Kidney (tissue), 14 donors: Measurements from ENCODE around the gene ATAT1. TPM values are rescaled to one million over a fixed set of nuclear protein-coding genes. Genes with fewer than 3 reads are reported as not detected.

Experiments
- DNase-seq, 5 donors: peaks; one replicate each; pipeline ENCODE4 v3.0.0-alpha.2; 2013 to 2020
- FAIRE-seq: peaks from 2 replicates; lab custom pipeline; 2012; peaks lifted over from hg19 to GRCh38; lab: Jason Lieb, UNC
- H3K27ac ChIP-seq, 2 donors: one replicate each; pipeline ENCODE4 v1.7.0; 2013; ENCODE audit warnings: low read depth in 2 of 2, low read length in 2 of 2, inconsistent platforms in 1 of 2
- H3K27me3 ChIP-seq: one replicate; pipeline ENCODE4 v1.7.1; 2013; ENCODE audit warnings: low read length, inconsistent platforms; ENCODE audit not compliant: control insufficient read depth, insufficient read depth
- H3K36me3 ChIP-seq, 3 donors: one replicate each; pipeline versions ENCODE4 v1.7.0 to v1.7.1; 2013; ENCODE audit warnings: low read length in 3 of 3, control low read depth in 1 of 3, inconsistent platforms in 1 of 3; ENCODE audit not compliant: insufficient read depth in 3 of 3, control insufficient read depth in 2 of 3
- H3K4me1 ChIP-seq, 3 donors: one replicate each; pipeline versions ENCODE4 v1.7.0 to v1.7.1; 2013; ENCODE audit warnings: low read length in 3 of 3, inconsistent platforms in 1 of 3, low read depth in 1 of 3; ENCODE audit not compliant: control insufficient read depth in 2 of 3, insufficient read depth in 2 of 3
- H3K4me3 ChIP-seq, 3 donors: one replicate each; pipeline versions ENCODE4 v1.7.0 to v1.8.1; 2013; ENCODE audit warnings: low read length in 3 of 3, control low read depth in 1 of 3, inconsistent platforms in 1 of 3
- H3K9ac ChIP-seq, 3 donors: one replicate each; pipeline versions ENCODE4 v1.7.0 to v1.7.1; 2013; ENCODE audit warnings: low read length in 3 of 3, control low read depth in 1 of 3, inconsistent platforms in 1 of 3
- H3K9me3 ChIP-seq, 3 donors: one replicate each; pipeline versions ENCODE4 v1.7.0 to v1.7.1; 2013; ENCODE audit warnings: low read length in 3 of 3, control low read depth in 1 of 3, inconsistent platforms in 1 of 3; ENCODE audit not compliant: control insufficient read depth in 2 of 3, insufficient read depth in 1 of 3
- intact Hi-C: fragments of 100-400 bp; cut with DNase I; formaldehyde crosslinking; loops from one replicate; pipeline ENCODE4 v1.11.1; 2022
- polyA plus RNA-seq: library from polyadenylated mRNA; stranded (reverse); fragments of 350-450 nt; fragmentation: Illumina TruSeq; extraction: RNeasy Lipid Tissue Mini Kit (QIAGEN cat#74804); gene quantifications from one replicate; pipeline ENCODE4 v1.2.3, GENCODE V29; 2014; ENCODE audit warnings: low read depth, low replicate concordance; ENCODE audit not compliant: insufficient read depth
- total RNA-seq: library from RNA; stranded (reverse); fragmentation: NEBNext Ultra II Directional; extraction: Animal tissue kit (Norgen Biotek cat#: 25700); gene quantifications from one replicate; pipeline ENCODE4 v1.2.1, GENCODE V29; 2021
- TF ChIP-seq, protein P1 (sequence below): IDR thresholded peaks from 3 replicates; pipeline ENCODE4 v1.5.1; 2012; ENCODE audit warnings: mild to moderate bottlenecking, moderate library complexity, borderline replicate concordance; ENCODE audit not compliant: insufficient read depth; ENCODE audit errors: extremely low read depth
- donor health status: control.
- donor health status: control.
- donor health status: control.
- donor health status: control.
- donor health status: control.
- donor health status: DM: yes; HTN: yes; CAD: no.
- donor health status: Normal renal cell carcinoma (clear cell type).

ATAT1 gene
- total and polyA plus RNA-seq, 2 donors from 2014 or later: 10.4 to 12.4 TPM

DNA sequence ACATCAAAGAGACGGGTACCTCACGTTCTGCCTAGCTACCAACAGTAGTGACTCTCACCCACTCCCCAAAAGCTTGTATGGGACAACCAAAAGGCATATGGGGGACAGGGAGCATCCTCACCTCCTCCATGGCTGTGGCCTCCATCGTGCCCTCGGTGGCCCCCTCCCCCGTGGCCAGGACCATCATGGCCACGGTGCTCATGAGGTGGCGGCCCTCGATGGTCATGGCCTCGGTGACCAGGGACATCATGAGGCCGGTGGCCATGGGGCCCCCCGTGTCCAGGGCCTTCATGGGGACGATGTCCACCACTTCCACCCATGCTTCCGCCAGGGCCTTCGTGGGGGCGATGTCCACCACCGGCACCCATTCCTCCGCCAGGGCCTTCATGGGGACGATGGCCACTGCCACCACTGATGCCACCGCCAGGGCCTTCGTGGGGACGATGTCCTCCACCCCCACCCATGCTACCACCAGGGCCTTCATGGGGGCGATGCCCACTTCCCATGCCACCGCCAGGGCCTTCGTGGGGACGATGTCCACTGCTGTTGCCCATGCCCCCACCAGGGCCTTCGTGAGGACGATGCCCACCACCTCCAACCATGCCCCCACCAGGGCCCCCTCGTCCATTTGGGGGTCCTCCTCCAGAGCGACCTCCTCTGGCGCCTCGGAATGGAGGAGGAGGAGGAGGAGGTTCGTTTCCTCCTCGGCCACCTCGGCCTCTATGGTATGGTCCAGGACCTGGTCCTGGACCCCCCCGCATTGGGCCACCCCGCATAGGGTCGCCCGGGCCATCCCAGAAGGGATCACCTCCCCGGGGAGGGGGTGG lies 24.6 kb upstream of the ATAT1 start:
- TF ChIP-seq, protein P1, sequence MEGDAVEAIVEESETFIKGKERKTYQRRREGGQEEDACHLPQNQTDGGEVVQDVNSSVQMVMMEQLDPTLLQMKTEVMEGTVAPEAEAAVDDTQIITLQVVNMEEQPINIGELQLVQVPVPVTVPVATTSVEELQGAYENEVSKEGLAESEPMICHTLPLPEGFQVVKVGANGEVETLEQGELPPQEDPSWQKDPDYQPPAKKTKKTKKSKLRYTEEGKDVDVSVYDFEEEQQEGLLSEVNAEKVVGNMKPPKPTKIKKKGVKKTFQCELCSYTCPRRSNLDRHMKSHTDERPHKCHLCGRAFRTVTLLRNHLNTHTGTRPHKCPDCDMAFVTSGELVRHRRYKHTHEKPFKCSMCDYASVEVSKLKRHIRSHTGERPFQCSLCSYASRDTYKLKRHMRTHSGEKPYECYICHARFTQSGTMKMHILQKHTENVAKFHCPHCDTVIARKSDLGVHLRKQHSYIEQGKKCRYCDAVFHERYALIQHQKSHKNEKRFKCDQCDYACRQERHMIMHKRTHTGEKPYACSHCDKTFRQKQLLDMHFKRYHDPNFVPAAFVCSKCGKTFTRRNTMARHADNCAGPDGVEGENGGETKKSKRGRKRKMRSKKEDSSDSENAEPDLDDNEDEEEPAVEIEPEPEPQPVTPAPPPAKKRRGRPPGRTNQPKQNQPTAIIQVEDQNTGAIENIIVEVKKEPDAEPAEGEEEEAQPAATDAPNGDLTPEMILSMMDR: no peak
- Histone ChIP-seq H3K9ac (no peak overlapping the region), H3K4me3 (no peak overlapping the region), H3K27ac (no peak overlapping the region), H3K9me3 (no peaks in the 10 kb centered on the region), H3K27me3 (no peaks in the 10 kb centered on the region), H3K36me3 (peaks cover 33 to 60% (median 56%) of the 10 kb centered on the region in 3 donors), H3K4me1 (no peaks in the 10 kb centered on the region)
- no peak for FAIRE-seq
- no peak for DNase-seq
- intact Hi-C loops: no loop called here

DNA sequence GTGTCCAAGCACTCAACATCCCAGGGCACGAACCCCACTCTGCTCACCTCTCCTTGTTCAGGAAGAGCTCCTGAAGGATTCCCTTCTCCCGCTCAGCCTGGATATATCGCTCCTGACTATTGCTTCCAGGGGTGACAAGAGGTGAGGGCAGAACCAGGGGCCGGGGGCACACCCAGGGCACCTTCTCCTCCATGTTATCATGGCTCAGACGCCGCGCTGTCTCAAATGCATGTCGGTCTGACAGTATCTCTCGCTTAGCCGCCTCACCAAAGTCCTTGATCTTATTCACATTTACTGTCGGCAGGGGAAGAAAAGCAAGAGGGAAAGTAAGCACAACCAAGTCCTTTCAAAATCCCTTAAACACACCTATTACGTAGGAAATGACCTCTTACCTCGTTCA lies 22.7 kb upstream of the ATAT1 start:
- FAIRE-seq (no peak), DNase-seq (no peak)
- no peaks in the 10 kb centered on the region for H3K27me3 ChIP-seq
- no peak overlapping the region for H3K27ac ChIP-seq
- H3K9me3 ChIP-seq: no peaks in the 10 kb centered on the region
- H3K36me3 ChIP-seq: peaks cover 40 to 79% (median 63%) of the 10 kb centered on the region in 3 donors
- H3K4me1 ChIP-seq: no peaks in the 10 kb centered on the region
- H3K4me3 ChIP-seq: no peak overlapping the region
- H3K9ac ChIP-seq: no peak overlapping the region
- intact Hi-C loops: no loop called here
- TF ChIP-seq, protein P1: no peak

DNA sequence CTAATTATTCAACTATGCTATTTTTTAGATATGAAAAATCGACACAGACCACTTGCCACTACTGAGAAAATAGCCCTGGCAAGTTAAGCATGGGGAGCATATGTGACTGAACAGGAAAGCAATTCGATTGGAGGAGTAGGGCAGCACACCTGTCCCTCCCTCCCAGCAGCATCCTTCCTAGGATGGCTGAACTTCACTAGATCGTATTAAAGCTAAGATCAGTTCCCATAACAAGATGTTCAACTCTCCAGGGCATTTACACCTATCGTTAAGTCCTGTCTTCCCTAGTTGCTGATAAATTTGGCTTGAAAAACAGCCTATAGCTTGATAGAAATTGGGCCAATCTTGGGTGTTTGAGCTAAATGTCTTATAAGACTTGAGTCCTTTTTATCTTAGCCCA lies 16.6 kb upstream of the ATAT1 start:
- TF ChIP-seq, protein P1: no peak
- DNase-seq (no peak), FAIRE-seq (no peak)
- intact Hi-C loops: no loop called here
- Histone ChIP-seq H3K9ac (no peak overlapping the region), H3K27me3 (no peaks in the 10 kb centered on the region), H3K27ac (no peak overlapping the region), H3K4me3 (no peak overlapping the region), H3K9me3 (no peaks in the 10 kb centered on the region), H3K36me3 (peaks cover 21 to 45% (median 23%) of the 10 kb centered on the region in 3 donors), H3K4me1 (peaks cover 6 to 35% (median 23%) of the 10 kb centered on the region in 3 donors)
